OCI-LY1 (cell line): Measurements from ENCODE around the gene NETO1.

Experiments
- EZH2 ChIP-seq: fragments of 200-600 bp; sonication (generic), shearing (Covaris generic); IDR thresholded peaks from 2 replicates; pipeline ENCODE4 v1.8.0; 2017; ENCODE audit warnings: borderline replicate concordance, mixed run types, mild to moderate bottlenecking, antibody characterized with exemption, low read length, moderate library complexity, mixed read lengths
- TF ChIP-seq, protein P1 (sequence below): fragments of 200-600 bp; sonication (generic), shearing (Covaris generic); IDR thresholded peaks from 2 replicates; pipeline ENCODE4 v1.5.1; 2017; ENCODE audit warnings: mild to moderate bottlenecking, antibody characterized with exemption, low read length, moderate library complexity, mixed read lengths

DNA sequence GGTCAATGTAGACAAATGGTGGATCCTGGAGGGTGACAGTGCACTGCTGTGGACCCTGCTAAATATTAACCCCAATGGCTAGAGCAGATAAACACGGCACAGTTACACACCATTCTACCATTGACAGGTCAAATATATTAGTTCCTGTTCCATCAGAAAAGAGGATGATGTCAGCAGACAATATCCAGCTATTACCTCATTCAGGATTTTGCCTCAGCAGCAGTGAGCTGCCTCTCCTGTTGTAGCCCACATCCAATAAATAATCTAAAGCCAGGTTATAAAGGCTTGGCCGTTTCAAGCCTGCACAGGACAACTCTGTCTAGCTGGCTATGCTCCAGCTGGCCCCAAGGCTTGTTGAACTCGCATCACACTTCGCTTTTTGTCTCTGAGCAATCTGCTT, 31.6 kb upstream of the NETO1 start:
- TF ChIP-seq, protein P1, sequence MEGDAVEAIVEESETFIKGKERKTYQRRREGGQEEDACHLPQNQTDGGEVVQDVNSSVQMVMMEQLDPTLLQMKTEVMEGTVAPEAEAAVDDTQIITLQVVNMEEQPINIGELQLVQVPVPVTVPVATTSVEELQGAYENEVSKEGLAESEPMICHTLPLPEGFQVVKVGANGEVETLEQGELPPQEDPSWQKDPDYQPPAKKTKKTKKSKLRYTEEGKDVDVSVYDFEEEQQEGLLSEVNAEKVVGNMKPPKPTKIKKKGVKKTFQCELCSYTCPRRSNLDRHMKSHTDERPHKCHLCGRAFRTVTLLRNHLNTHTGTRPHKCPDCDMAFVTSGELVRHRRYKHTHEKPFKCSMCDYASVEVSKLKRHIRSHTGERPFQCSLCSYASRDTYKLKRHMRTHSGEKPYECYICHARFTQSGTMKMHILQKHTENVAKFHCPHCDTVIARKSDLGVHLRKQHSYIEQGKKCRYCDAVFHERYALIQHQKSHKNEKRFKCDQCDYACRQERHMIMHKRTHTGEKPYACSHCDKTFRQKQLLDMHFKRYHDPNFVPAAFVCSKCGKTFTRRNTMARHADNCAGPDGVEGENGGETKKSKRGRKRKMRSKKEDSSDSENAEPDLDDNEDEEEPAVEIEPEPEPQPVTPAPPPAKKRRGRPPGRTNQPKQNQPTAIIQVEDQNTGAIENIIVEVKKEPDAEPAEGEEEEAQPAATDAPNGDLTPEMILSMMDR, result no peak
- no peak for TF ChIP-seq EZH2
